OCI-LY3 (cell line): ENCODE data around the gene SHISA6.

ENCODE experiments used
- EZH2phosphoT487 ChIP-seq: fragments of 200-600 bp; shearing (Covaris generic); IDR thresholded peaks from 2 replicates; pipeline ENCODE4 v1.6.1; 2018; ENCODE audit warnings: antibody characterized with exemption, mixed run types, low read depth
- TF ChIP-seq, protein P1 (sequence below): fragments of 200-600, 300-600 bp; sonication (generic); IDR thresholded peaks from 2 replicates; pipeline ENCODE4 v1.5.1; 2014; ENCODE audit warnings: antibody characterized with exemption, low read length, low read depth

DNA sequence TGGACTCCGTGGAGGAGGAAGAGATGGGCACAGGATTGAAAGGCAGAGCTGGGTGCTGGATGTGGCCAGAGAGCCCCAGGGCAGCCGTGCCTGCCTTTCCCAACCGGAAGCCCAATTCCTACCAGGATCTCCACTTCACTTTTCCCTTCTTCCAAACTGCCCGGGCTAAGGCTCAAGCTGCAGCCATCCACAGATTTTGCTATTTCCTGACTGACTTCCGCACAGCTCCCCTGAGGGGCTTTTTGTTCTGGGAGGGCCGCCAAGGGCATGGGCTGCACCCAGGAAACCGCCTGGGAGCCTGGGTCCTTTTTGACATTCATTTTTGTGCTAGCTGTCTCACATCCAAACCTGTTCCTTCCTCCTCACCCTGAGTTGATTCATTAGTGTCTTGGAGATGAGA, 4.2 kb downstream of the SHISA6 start:
- TF ChIP-seq, protein P1, sequence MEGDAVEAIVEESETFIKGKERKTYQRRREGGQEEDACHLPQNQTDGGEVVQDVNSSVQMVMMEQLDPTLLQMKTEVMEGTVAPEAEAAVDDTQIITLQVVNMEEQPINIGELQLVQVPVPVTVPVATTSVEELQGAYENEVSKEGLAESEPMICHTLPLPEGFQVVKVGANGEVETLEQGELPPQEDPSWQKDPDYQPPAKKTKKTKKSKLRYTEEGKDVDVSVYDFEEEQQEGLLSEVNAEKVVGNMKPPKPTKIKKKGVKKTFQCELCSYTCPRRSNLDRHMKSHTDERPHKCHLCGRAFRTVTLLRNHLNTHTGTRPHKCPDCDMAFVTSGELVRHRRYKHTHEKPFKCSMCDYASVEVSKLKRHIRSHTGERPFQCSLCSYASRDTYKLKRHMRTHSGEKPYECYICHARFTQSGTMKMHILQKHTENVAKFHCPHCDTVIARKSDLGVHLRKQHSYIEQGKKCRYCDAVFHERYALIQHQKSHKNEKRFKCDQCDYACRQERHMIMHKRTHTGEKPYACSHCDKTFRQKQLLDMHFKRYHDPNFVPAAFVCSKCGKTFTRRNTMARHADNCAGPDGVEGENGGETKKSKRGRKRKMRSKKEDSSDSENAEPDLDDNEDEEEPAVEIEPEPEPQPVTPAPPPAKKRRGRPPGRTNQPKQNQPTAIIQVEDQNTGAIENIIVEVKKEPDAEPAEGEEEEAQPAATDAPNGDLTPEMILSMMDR = no peak
- no peak for TF ChIP-seq EZH2phosphoT487
